K562 (cell line): Measurements from ENCODE around the gene DYDC1. TPM values are rescaled to one million over a fixed set of nuclear protein-coding genes. Genes with fewer than 3 reads are reported as not detected.

Experiments used
- BACH1 ChIP-seq: fragments of 200-800 bp; sonication (Bioruptor generic); IDR thresholded peaks from 2 replicates; pipeline ENCODE4 v1.6.1; 2016; ENCODE audit warnings: missing genetic modification characterization, missing compliant biosample characterization
- CEBPB ChIP-seq: fragments of 450-650 bp; IDR thresholded peaks from 2 replicates; pipeline ENCODE4 v1.6.1; 2016; ENCODE audit warnings: missing genetic modification characterization, missing compliant biosample characterization
- CEBPG ChIP-seq, 3 experiments: fragments of 200-800 bp in 1 of 3; sonication (Bioruptor generic) in 1 of 3; sonication (generic) in 1 of 3; formaldehyde crosslinking in 1 of 3; IDR thresholded peaks in 2 of 3; conservative IDR thresholded peaks in 1 of 3; 2 replicates each; pipeline versions ENCODE4 v1.6.1 to v1.8.0; 2016 to 2022; ENCODE audit warnings: missing compliant biosample characterization in 2 of 3, missing genetic modification characterization in 2 of 3, mild to moderate bottlenecking in 1 of 3, missing genetic modification reagents in 1 of 3
- E2F1 ChIP-seq: sonication (generic); formaldehyde crosslinking; IDR thresholded peaks from 2 replicates; pipeline ENCODE4 v1.8.1; 2023; ENCODE audit warnings: mild to moderate bottlenecking, missing genetic modification reagents, moderate library complexity
- ELF4 ChIP-seq: fragments of 450-650 bp; formaldehyde crosslinking; IDR thresholded peaks from 2 replicates; pipeline ENCODE4 v1.4.0; 2022; ENCODE audit warnings: missing genetic modification characterization
- FOXK2 ChIP-seq, 2 experiments: fragments of 450-650 bp; IDR thresholded peaks in 1 of 2; conservative IDR thresholded peaks in 1 of 2; 2 replicates each; pipeline ENCODE4 v1.6.1; 2016; ENCODE audit warnings: low read depth in 2 of 2, mild to moderate bottlenecking in 1 of 2
- FUS ChIP-seq: fragments of 200-400 bp; formaldehyde crosslinking; optimal IDR thresholded peaks from 2 replicates; pipeline ENCODE3; 2017; ENCODE audit warnings: low read depth, low read length
- HDAC3 ChIP-seq: fragments of 450-650 bp; IDR thresholded peaks from 2 replicates; pipeline ENCODE4 v1.6.1; 2018; ENCODE audit warnings: borderline replicate concordance, mild to moderate bottlenecking, moderate library complexity; ENCODE audit not compliant: partially characterized antibody
- HEY1 ChIP-seq: fragments of 250-450 bp; sonication (Bioruptor Pico); IDR thresholded peaks from 2 replicates; pipeline ENCODE4 v1.5.0; 2020; ENCODE audit warnings: mild to moderate bottlenecking, moderate library complexity, borderline replicate concordance
- HOMEZ ChIP-seq: fragments of 250-450 bp; sonication (Bioruptor Pico); IDR thresholded peaks from 2 replicates; pipeline ENCODE4 v1.4.0; 2020; ENCODE audit warnings: mild to moderate bottlenecking, moderate library complexity
- MAZ ChIP-seq, 2 experiments: fragments of 450-650 bp in 1 of 2; sonication (generic) in 1 of 2; formaldehyde crosslinking; IDR thresholded peaks in 1 of 2; conservative IDR thresholded peaks in 1 of 2; 2 replicates each; pipeline versions ENCODE4 v1.4.0 to v1.5.0; 2020; ENCODE audit warnings: mild to moderate bottlenecking in 1 of 2, missing genetic modification reagents in 1 of 2
- MLLT1 ChIP-seq, 2 experiments: fragments of 450-650 bp; IDR thresholded peaks; 2 replicates each; pipeline ENCODE4 v1.6.1; 2016
- MTA2 ChIP-seq: fragments of 450-650 bp; IDR thresholded peaks from 2 replicates; pipeline ENCODE4 v1.6.1; 2016; ENCODE audit warnings: low read depth
- PHF20 ChIP-seq: fragments of 450-650 bp; IDR thresholded peaks from 2 replicates; pipeline ENCODE4 v1.6.1; 2018; ENCODE audit not compliant: partially characterized antibody
- PTBP1 ChIP-seq: fragments of 200-400 bp; formaldehyde crosslinking; IDR thresholded peaks from 2 replicates; pipeline ENCODE4 v1.6.1; 2017; ENCODE audit warnings: low read depth, low read length
- SIN3B ChIP-seq: fragments of 450-650 bp; IDR thresholded peaks from 2 replicates; pipeline ENCODE4 v1.6.1; 2017; ENCODE audit warnings: low read depth, mild to moderate bottlenecking, moderate library complexity
- SIX5 ChIP-seq, 2 experiments: IDR thresholded peaks; 2 replicates each; pipeline ENCODE4 v1.6.1; 2011; ENCODE audit warnings: low read length in 2 of 2, borderline replicate concordance in 1 of 2, low read depth in 1 of 2, mild to moderate bottlenecking in 1 of 2, moderate library complexity in 1 of 2; ENCODE audit not compliant: insufficient read depth in 1 of 2
- TBP ChIP-seq: optimal IDR thresholded peaks from 2 replicates; pipeline ENCODE3; 2011; ENCODE audit warnings: low read depth, low read length, improper control_type of control experiment
- TCF7L2 ChIP-seq: fragments of 150-350 bp; IDR thresholded peaks from 2 replicates; pipeline ENCODE4 v1.6.1; 2016; ENCODE audit warnings: low read depth, mild to moderate bottlenecking, low read length, moderate library complexity
- ZBTB17 ChIP-seq: fragments of 450-650 bp; formaldehyde crosslinking; IDR thresholded peaks from 2 replicates; pipeline ENCODE4 v1.4.0; 2020; ENCODE audit warnings: mild to moderate bottlenecking
- ZNF217 ChIP-seq: sonication (generic); formaldehyde crosslinking; IDR thresholded peaks from 2 replicates; pipeline ENCODE4 v1.8.0; 2022; ENCODE audit warnings: mild to moderate bottlenecking, missing genetic modification reagents
- ZNF224 ChIP-seq: sonication (generic); formaldehyde crosslinking; IDR thresholded peaks from 2 replicates; pipeline ENCODE4 v1.8.0; 2022; ENCODE audit warnings: mild to moderate bottlenecking, missing genetic modification reagents
- ZNF23 ChIP-seq: fragments of 250-450 bp; sonication (Bioruptor Pico); IDR thresholded peaks from 2 replicates; pipeline ENCODE4 v1.4.0; 2020; ENCODE audit warnings: mild to moderate bottlenecking
- ZNF780A ChIP-seq: fragments of 250-450 bp; sonication (Bioruptor Pico); IDR thresholded peaks from 2 replicates; pipeline ENCODE4 v1.5.0; 2021; ENCODE audit warnings: mild to moderate bottlenecking
- polyA plus RNA-seq, 8 experiments: library from polyadenylated mRNA; depleted of rRNA in 4 of 8; stranded (reverse) in 5 of 8; unstranded in 3 of 8; fragments of >200 nt; fragmentation: Nextera tagmentation in 2 of 8; fragmentation: Illumina TruSeq in 1 of 8; extraction: Ambion mirVana in 2 of 8; extraction: Trizol in 1 of 8; gene quantifications; 2 replicates each; pipeline versions ENCODE4 v1.2.1 to v1.2.3, GENCODE V29; 2011 to 2014; ENCODE audit warnings: inconsistent platforms in 1 of 8, missing spikeins in 1 of 8
- total RNA-seq, 7 experiments: library from RNA; depleted of rRNA in 6 of 7; stranded (reverse); fragments of >200 nt in 6 of 7; fragmentation: Illumina TruSeq in 2 of 7; extraction: Trizol in 2 of 7; gene quantifications; 2 replicates each; pipeline versions ENCODE4 v1.2.1 to v1.2.3, GENCODE V29; 2011 to 2021; ENCODE audit warnings: low replicate concordance in 1 of 7

DYDC1 gene
- total and polyA plus RNA-seq, 9 of the 15 experiments (the other 6 are each of a cell fraction or from before 2014, with no cell fraction given), result not detected

GRCh38 chr10:80289451-80290287, 66.9 kb downstream of the DYDC1 start, which contains the start of gene MAT1A (continued):
- TF ChIP-seq MLLT1 (IDR thresholded peaks at IDR 0.05) (no peak), MAZ (CRISPR knock-in tag; conservative IDR thresholded peaks at IDR 0.05 in 1 of 2, IDR thresholded peaks at IDR 0.05 in 1 of 2) (0 out of 4 replicates have a peak, but pooled peaks of 1 of the 2 experiments have one; percentile 17), PTBP1 (no peak), ELF4 (CRISPR knock-in tag) (peak; percentile 83; the same call in 1 of the 2 replicates), HEY1 (no peak), HOMEZ (CRISPR knock-in tag) (no peak), TBP (no peak), TCF7L2 (0 out of 2 replicates have a peak, but pooled peaks have one; percentile 26), ZNF780A (CRISPR knock-in tag) (no peak), PHF20 (no peak), E2F1 (CRISPR knock-in tag) (no peak), BACH1 (tag) (no peak), FOXK2 (conservative IDR thresholded peaks at IDR 0.05 in 1 of 2, IDR thresholded peaks at IDR 0.05 in 1 of 2; ENCODE audit: low read depth in 2 of 2) (peak in 1 of 2 experiments; percentile 85; a peak in 2 of 4 replicates), CEBPB (tag) (peak; percentile 74), ZBTB17 (CRISPR knock-in tag) (no peak), HDAC3 (no peak), MTA2 (no peak), ZNF224 (no peak), CEBPG (CRISPR knock-in tag; IDR thresholded peaks at IDR 0.05) (no peak), CEBPG (tag; conservative IDR thresholded peaks at IDR 0.05 in 1 of 2, IDR thresholded peaks at IDR 0.05 in 1 of 2) (peak; percentile 31 to 87; a peak in 3 of 4 replicates), ZNF23 (no peak), ZNF217 (CRISPR knock-in tag) (no peak), SIX5 (IDR thresholded peaks at IDR 0.05; ENCODE audit: borderline replicate concordance in 1 of 2, insufficient read depth in 1 of 2, low read depth in 1 of 2, low read length in 2 of 2) (no peak), SIN3B (no peak), FUS (no peak)
